HUES48 (cell line): Measurements from ENCODE around the gene LYRM4.

ENCODE experiments used
- H3K27ac ChIP-seq: one replicate; pipeline ENCODE4 v1.7.0; 2013; ENCODE audit warnings: low read depth, low read length, inconsistent platforms
- H3K27me3 ChIP-seq: 2 replicates; pipeline ENCODE4 v1.6.1; 2013; ENCODE audit warnings: mild to moderate bottlenecking, low read length; ENCODE audit not compliant: control insufficient read depth, insufficient read depth
- H3K36me3 ChIP-seq: 2 replicates; pipeline ENCODE4 v1.6.1; 2013; ENCODE audit warnings: low read length; ENCODE audit not compliant: control insufficient read depth, insufficient read depth
- H3K4me1 ChIP-seq: 2 replicates; pipeline ENCODE4 v1.6.1; 2013; ENCODE audit warnings: mild to moderate bottlenecking, low read length; ENCODE audit not compliant: control insufficient read depth, insufficient read depth
- H3K4me3 ChIP-seq: 2 replicates; pipeline ENCODE4 v1.5.1; 2013; ENCODE audit warnings: mild to moderate bottlenecking, low read depth, low read length
- H3K9ac ChIP-seq: 2 replicates; pipeline ENCODE4 v1.6.1; 2013; ENCODE audit warnings: mild to moderate bottlenecking, low read depth, low read length, moderate library complexity
- H3K9me3 ChIP-seq: 2 replicates; pipeline ENCODE4 v1.6.1; 2013; ENCODE audit warnings: low read length; ENCODE audit not compliant: control insufficient read depth, insufficient read depth

LYRM4 gene

GRCh38 chr6:5108536-5109150 lies 152.1 kb downstream of the LYRM4 start:
- no peak overlapping the region for H3K27ac ChIP-seq

DNA sequence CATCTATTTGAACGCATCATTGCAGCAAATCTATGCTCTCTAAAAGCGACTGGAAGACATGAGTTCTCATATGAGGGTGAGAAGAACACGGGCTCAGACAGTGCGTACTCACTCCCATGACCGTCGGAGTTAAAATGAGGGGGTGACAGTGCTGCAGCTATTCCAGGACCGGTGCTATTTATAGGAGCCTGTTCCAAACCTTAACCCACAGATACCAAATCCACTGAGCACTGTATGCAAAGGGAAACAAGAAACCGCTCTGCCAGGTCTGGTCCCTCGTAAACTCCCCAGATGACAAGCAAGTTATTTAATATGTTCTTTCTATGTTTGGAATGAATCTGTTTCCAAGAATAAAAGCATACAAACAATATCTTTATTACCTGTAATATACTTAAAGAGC lies 152.7 kb downstream of the LYRM4 start:
- no peak overlapping the region for H3K27ac ChIP-seq
- no peak overlapping the region for H3K9ac ChIP-seq
- H3K36me3 ChIP-seq: no peaks in the 10 kb centered on the region
- no peak overlapping the region for H3K4me3 ChIP-seq
- peaks cover 5% of the 10 kb centered on the region; the same call in 1 of the 2 replicates for H3K4me1 ChIP-seq
- no peaks in the 10 kb centered on the region for H3K9me3 ChIP-seq
- H3K27me3 ChIP-seq: no peaks in the 10 kb centered on the region

More at GRCh38 chr6:5108536-5109150, 152.1 kb downstream of the LYRM4 start:
- Histone ChIP-seq H3K4me3 (no peak overlapping the region), H3K9me3 (no peaks in the 10 kb centered on the region), H3K4me1 (peaks cover 5% of the 10 kb centered on the region; the same call in 1 of the 2 replicates), H3K36me3 (no peaks in the 10 kb centered on the region), H3K9ac (no peak overlapping the region), H3K27me3 (no peaks in the 10 kb centered on the region)

- peaks cover 5% of the 10 kb centered on the region; the same call in 1 of the 2 replicates for H3K4me1 ChIP-seq
- no peaks in the 10 kb centered on the region for H3K36me3 ChIP-seq
- H3K4me3 ChIP-seq: no peak overlapping the region
- H3K27ac ChIP-seq: no peak overlapping the region
- H3K9me3 ChIP-seq: no peaks in the 10 kb centered on the region
- no peak overlapping the region for H3K9ac ChIP-seq
- no peaks in the 10 kb centered on the region for H3K27me3 ChIP-seq
Measured at GRCh38 chr6:5107341-5107740, 153.4 kb downstream of the LYRM4 start.

GRCh38 chr6:5105146-5105545 lies 155.6 kb downstream of the LYRM4 start:
- Histone ChIP-seq H3K9me3 (no peaks in the 10 kb centered on the region), H3K4me1 (peaks cover 5% of the 10 kb centered on the region; the same call in 1 of the 2 replicates), H3K27ac (no peak overlapping the region), H3K27me3 (no peaks in the 10 kb centered on the region), H3K36me3 (no peaks in the 10 kb centered on the region), H3K9ac (no peak overlapping the region), H3K4me3 (no peak overlapping the region)

DNA sequence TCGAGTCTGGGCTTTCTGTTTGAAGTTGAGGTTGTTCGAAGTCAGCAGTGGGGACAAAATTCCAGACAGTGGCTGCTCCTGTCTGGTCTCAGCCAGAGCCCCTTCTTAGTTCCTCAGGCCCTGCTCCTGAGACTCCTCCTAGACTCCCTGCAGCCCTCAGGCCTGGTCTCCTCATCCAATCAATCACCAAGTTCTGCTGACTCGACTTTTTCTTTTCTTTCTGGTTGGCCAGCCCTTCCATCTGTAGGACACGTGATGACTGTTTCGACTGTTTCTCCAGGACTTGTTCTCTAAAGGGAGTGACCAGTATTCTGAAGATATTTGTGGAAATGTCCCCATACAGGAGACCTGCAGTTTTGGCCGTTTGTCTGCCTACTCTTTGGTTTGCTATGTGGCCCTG lies 156.1 kb downstream of the LYRM4 start:
- Histone ChIP-seq H3K9me3 (no peaks in the 10 kb centered on the region), H3K36me3 (no peaks in the 10 kb centered on the region), H3K27ac (no peak overlapping the region), H3K9ac (no peak overlapping the region), H3K4me3 (no peak overlapping the region), H3K4me1 (peaks cover 5% of the 10 kb centered on the region; the same call in 1 of the 2 replicates), H3K27me3 (no peaks in the 10 kb centered on the region)

- Histone ChIP-seq H3K4me1 (peaks cover 5% of the 10 kb centered on the region; the same call in 1 of the 2 replicates), H3K36me3 (no peaks in the 10 kb centered on the region), H3K27ac (no peak overlapping the region), H3K27me3 (no peaks in the 10 kb centered on the region), H3K4me3 (no peak overlapping the region), H3K9me3 (no peaks in the 10 kb centered on the region), H3K9ac (no peak overlapping the region)
Measured at GRCh38 chr6:5103250-5103649, 157.5 kb downstream of the LYRM4 start.

DNA sequence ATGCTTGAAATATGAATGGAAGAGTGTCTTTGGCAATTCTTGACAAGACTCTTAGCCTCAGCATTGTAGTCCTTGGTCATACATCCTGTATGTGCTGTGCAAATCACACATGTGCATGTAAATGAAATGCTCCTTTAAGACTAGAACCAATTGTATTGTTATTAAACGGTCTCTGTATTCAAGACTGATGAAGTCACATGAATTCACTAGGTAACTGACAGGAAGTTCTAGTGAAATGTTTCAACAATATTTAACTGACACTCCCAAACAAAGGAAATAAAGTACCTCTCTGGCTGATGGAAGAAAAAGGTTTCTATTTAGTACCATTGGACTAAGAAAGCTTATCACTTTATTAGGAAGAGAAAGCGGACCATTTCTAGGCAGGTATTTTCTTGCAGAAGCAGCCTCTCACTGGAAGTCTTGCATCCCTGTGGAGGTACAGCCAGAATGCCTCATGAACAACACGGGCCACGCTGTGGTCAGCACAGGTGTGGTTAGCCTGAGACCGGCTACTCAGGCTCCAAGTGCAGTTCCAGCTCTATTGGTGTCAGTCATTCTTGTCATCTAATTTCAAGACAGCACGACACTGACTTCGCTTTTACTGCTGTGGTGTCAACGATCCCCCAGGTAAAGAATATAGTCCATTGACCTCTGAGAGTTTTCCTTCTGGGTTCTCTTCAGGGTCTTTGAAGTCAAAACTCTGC lies 158.3 kb downstream of the LYRM4 start:
- H3K4me3 ChIP-seq: no peak overlapping the region
- H3K9me3 ChIP-seq: no peaks in the 10 kb centered on the region
- H3K27me3 ChIP-seq: no peaks in the 10 kb centered on the region
- H3K4me1 ChIP-seq: peaks cover 5% of the 10 kb centered on the region; the same call in 1 of the 2 replicates
- no peak overlapping the region for H3K27ac ChIP-seq
- H3K36me3 ChIP-seq: no peaks in the 10 kb centered on the region
- H3K9ac ChIP-seq: no peak overlapping the region

GRCh38 chr6:5100806-5101205 lies 159.9 kb downstream of the LYRM4 start:
- Histone ChIP-seq H3K4me3 (no peak overlapping the region), H3K9ac (no peak overlapping the region), H3K27me3 (no peaks in the 10 kb centered on the region), H3K27ac (no peak overlapping the region), H3K4me1 (peaks cover under 1% of the 10 kb centered on the region; the same call in 1 of the 2 replicates), H3K36me3 (no peaks in the 10 kb centered on the region), H3K9me3 (no peaks in the 10 kb centered on the region)

- H3K27me3 ChIP-seq: no peaks in the 10 kb centered on the region
- H3K36me3 ChIP-seq: no peaks in the 10 kb centered on the region
- no peak overlapping the region for H3K27ac ChIP-seq
- no peak overlapping the region for H3K4me3 ChIP-seq
- H3K4me1 ChIP-seq: no peaks in the 10 kb centered on the region
- no peaks in the 10 kb centered on the region for H3K9me3 ChIP-seq
- H3K9ac ChIP-seq: no peak overlapping the region
Measured at GRCh38 chr6:5099537-5099936, 161.2 kb downstream of the LYRM4 start.

- H3K36me3 ChIP-seq: no peaks in the 10 kb centered on the region
- no peak overlapping the region for H3K4me3 ChIP-seq
- H3K4me1 ChIP-seq: no peaks in the 10 kb centered on the region
- H3K9ac ChIP-seq: no peak overlapping the region
- H3K27ac ChIP-seq: no peak overlapping the region
- H3K9me3 ChIP-seq: no peaks in the 10 kb centered on the region
- H3K27me3 ChIP-seq: no peaks in the 10 kb centered on the region
Measured at GRCh38 chr6:5098501-5099270, 162.1 kb downstream of the LYRM4 start.

GRCh38 chr6:5096482-5096881 lies 164.3 kb downstream of the LYRM4 start:
- Histone ChIP-seq H3K9ac (no peak overlapping the region), H3K27me3 (no peaks in the 10 kb centered on the region; the same call in 1 of the 2 replicates), H3K27ac (no peak overlapping the region), H3K36me3 (no peaks in the 10 kb centered on the region), H3K9me3 (no peaks in the 10 kb centered on the region), H3K4me3 (no peak overlapping the region), H3K4me1 (no peaks in the 10 kb centered on the region)
